ENCODE measurements around the gene RBKS.
"Not testable (repeated sequence)": the region's sequence is repeated elsewhere in the genome, so short reads cannot be mapped to it uniquely, and the experiment has no call there.

RBKS gene

GRCh38 chr2:27870724-27871123, 19.5 kb downstream of the RBKS start:
- TF ChIP-seq ZFX (IDR thresholded peaks at IDR 0.05), result no peak
- no peak for TF ChIP-seq CTCF (conservative IDR thresholded peaks at IDR 0.05)
- no peak overlapping the region for H3K27ac ChIP-seq

- no peak overlapping the region for H3K27ac ChIP-seq
Measured at GRCh38 chr2:27869763-27870162, 20.4 kb downstream of the RBKS start.

GRCh38 chr2:27866237-27866636, 23.9 kb downstream of the RBKS start:
- no peak overlapping the region for H3K27ac ChIP-seq
- no peak for TF ChIP-seq ZFX (IDR thresholded peaks at IDR 0.05)
- no peak for TF ChIP-seq CTCF (conservative IDR thresholded peaks at IDR 0.05)

More at GRCh38 chr2:27869763-27870162, 20.4 kb downstream of the RBKS start:
- TF ChIP-seq ZFX (IDR thresholded peaks at IDR 0.05) (no peak), CTCF (conservative IDR thresholded peaks at IDR 0.05) (no peak)

GRCh38 chr2:27863955-27864354, 26.2 kb downstream of the RBKS start:
- not testable (repeated sequence) for H3K27ac ChIP-seq

GRCh38 chr2:27863146-27863545, 27.0 kb downstream of the RBKS start:
- no peak overlapping the region for H3K27ac ChIP-seq
- TF ChIP-seq ZFX (IDR thresholded peaks at IDR 0.05) (no peak), CTCF (conservative IDR thresholded peaks at IDR 0.05) (no peak)

GRCh38 chr2:27860111-27860510, 30.1 kb downstream of the RBKS start:
- no peak overlapping the region for H3K27ac ChIP-seq
- TF ChIP-seq ZFX (IDR thresholded peaks at IDR 0.05), result no peak
- TF ChIP-seq CTCF (conservative IDR thresholded peaks at IDR 0.05), result no peak

GRCh38 chr2:27857417-27858172, 32.6 kb downstream of the RBKS start:
- H3K27ac ChIP-seq, result no peak overlapping the region
- TF ChIP-seq CTCF (conservative IDR thresholded peaks at IDR 0.05), result no peak
- no peak for TF ChIP-seq ZFX (IDR thresholded peaks at IDR 0.05)

GRCh38 chr2:27856956-27857355, 33.2 kb downstream of the RBKS start:
- TF ChIP-seq CTCF (conservative IDR thresholded peaks at IDR 0.05) (no peak), ZFX (IDR thresholded peaks at IDR 0.05) (no peak)
- no peak overlapping the region for H3K27ac ChIP-seq
